Activated T-helper 2 cell treated with anti-CD3 and anti-CD28 coated beads, Interferon-gamma antibody, Interleukin-2, Interleukin-4, amounts not matched to agents 10 μg/mL and 5 μg/mL and 100 μg/mL, durations not matched to agents 14 hours and 24 hours and 36 hours (primary cell): ENCODE measurements around the gene CAPNS2. TPM values are rescaled to one million over a fixed set of nuclear protein-coding genes. Genes with fewer than 3 reads are reported as not detected.

Experiments
- DNase-seq: peaks from one replicate; pipeline ENCODE4 v3.0.0; 2021; ENCODE audit warnings: low spot score
- H3K27ac Mint-ChIP-seq: one replicate; pipeline ENCODE4 v1.8.0; 2021; ENCODE audit warnings: mixed read lengths
- H3K27me3 Mint-ChIP-seq: one replicate; pipeline ENCODE4 v1.8.0; 2021; ENCODE audit warnings: low read depth, mixed read lengths
- H3K36me3 Mint-ChIP-seq: one replicate; pipeline ENCODE4 v1.8.0; 2021; ENCODE audit warnings: low read depth, mixed read lengths
- H3K4me1 Mint-ChIP-seq: one replicate; pipeline ENCODE4 v1.8.0; 2021; ENCODE audit warnings: low read depth, mixed read lengths
- H3K4me3 Mint-ChIP-seq: one replicate; pipeline ENCODE4 v1.8.0; 2021; ENCODE audit warnings: low read depth, mild to moderate bottlenecking, moderate library complexity, mixed read lengths
- H3K9me3 Mint-ChIP-seq: one replicate; pipeline ENCODE4 v1.8.0; 2021; ENCODE audit warnings: mixed read lengths
- intact Hi-C: fragments of 100-400 bp; cut with micrococcal nuclease; formaldehyde crosslinking; loops from one replicate; pipeline ENCODE4 v1.15.1; 2023
- total RNA-seq: library from RNA; stranded (reverse); gene quantifications from 2 replicates; pipeline ENCODE4 v1.2.3, GENCODE V29; 2022

The CAPNS2 gene
- total RNA-seq, result not detected in 2 replicates

DNA sequence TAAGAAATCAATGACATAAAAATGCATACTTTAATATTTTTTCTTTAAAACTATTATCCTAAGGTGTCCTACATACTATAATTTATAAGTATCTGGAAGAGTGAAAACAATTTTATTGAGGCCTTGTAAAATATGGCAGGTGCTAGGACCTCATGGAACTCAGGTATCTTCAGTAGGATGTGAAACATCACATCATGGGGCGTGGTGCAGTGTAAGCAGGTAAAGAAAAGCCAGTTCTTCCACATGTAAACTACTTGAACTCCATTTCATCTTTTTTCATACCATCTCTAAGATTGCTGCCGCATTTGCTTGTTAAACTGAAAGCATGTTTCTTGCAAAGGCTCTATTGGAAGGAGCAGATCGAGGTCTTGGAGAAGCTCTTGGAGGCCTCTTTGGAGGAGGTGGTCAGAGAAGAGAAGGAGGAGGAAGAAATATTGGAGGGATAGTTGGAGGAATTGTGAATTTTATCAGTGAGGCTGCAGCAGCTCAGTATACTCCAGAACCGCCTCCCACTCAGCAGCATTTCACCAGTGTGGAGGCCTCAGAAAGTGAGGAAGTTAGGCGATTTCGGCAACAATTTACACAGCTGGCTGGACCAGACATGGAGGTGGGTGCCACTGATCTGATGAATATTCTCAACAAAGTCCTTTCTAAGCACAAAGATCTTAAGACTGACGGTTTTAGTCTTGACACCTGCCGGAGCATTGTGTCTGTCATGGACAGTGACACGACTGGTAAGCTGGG, at the start of gene CAPNS2:
Gene CAPNS2 (plus strand): TSS at position 253 of the 744 bp plus-strand sequence. CDS start 73 bp downstream, at position 326.
- H3K4me1 Mint-ChIP-seq, result no peaks in the 10 kb centered on the region
- no peak within 1 kb of the TSS for H3K27ac Mint-ChIP-seq
- no peaks in the 10 kb centered on the region for H3K9me3 Mint-ChIP-seq
- intact Hi-C loops, result no loop called here
- H3K4me3 Mint-ChIP-seq, result no peak within 1 kb of the TSS
- no peaks in the 10 kb centered on the region for H3K36me3 Mint-ChIP-seq
- H3K27me3 Mint-ChIP-seq, result peaks cover 2% of the 10 kb centered on the region
- no peak for DNase-seq

GRCh38 chr16:55521792-55522191, 44.7 kb upstream of the CAPNS2 start:
- no peak overlapping the region for H3K27ac Mint-ChIP-seq
- intact Hi-C loops, result no loop called here
- no peak overlapping the region for H3K4me3 Mint-ChIP-seq
- H3K27me3 Mint-ChIP-seq, result peaks cover 3% of the 10 kb centered on the region
- H3K36me3 Mint-ChIP-seq, result no peaks in the 10 kb centered on the region
- no peak for DNase-seq
- H3K4me1 Mint-ChIP-seq, result no peaks in the 10 kb centered on the region
- H3K9me3 Mint-ChIP-seq, result peaks cover 23% of the 10 kb centered on the region

DNA sequence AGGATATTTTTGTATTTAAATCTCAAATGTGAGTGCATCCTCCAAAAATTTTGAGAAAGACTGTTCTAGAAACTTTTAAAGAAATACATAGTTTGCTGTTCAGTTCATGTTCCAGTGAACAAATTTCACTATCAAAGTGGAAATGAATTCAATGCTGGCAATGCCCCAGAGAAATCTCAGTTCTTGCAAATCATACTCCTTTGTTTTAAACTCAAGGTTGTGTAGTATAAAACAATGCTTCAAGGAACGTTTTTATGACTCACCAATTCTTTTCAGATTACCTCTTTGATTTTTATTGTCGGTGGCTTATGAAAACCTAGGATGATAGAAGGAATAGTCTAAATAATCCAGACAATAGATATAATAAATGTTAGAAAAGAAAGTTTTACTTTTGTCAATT, 40.0 kb upstream of the CAPNS2 start:
- Mint-ChIP-seq H3K27ac (no peak overlapping the region), H3K4me3 (no peak overlapping the region), H3K36me3 (no peaks in the 10 kb centered on the region), H3K9me3 (peaks cover 9% of the 10 kb centered on the region), H3K27me3 (peaks cover 8% of the 10 kb centered on the region), H3K4me1 (no peaks in the 10 kb centered on the region)
- no peak for DNase-seq
- intact Hi-C loops, result no loop called here

- H3K27ac Mint-ChIP-seq, result no peak overlapping the region
- no peaks in the 10 kb centered on the region for H3K9me3 Mint-ChIP-seq
- peaks cover 8% of the 10 kb centered on the region for H3K27me3 Mint-ChIP-seq
- no peak for DNase-seq
- intact Hi-C loops, result no loop called here
- no peaks in the 10 kb centered on the region for H3K4me1 Mint-ChIP-seq
- no peak overlapping the region for H3K4me3 Mint-ChIP-seq
- H3K36me3 Mint-ChIP-seq, result no peaks in the 10 kb centered on the region
Observed at GRCh38 chr16:55527885-55528284, 38.6 kb upstream of the CAPNS2 start.

DNA sequence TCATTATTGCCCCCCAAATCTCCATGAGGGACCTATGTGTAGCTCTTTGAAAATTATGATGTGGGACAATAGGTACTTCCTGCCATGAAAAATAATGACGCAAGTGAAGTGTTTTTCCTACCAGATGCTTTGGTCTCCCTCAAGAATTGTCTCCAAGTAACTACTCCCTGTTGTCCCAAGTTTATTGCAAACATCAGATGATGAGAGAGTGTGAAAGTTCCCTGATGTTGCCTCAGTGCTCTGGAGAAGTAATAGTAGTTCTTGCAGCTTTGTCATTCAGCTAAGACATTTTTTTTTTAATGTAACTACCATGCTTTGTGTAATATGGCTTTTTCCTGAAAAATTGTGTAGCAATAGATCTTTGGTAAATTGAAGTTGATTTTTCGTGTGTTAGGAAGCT, 37.5 kb upstream of the CAPNS2 start:
- H3K27ac Mint-ChIP-seq, result no peak overlapping the region

DNA sequence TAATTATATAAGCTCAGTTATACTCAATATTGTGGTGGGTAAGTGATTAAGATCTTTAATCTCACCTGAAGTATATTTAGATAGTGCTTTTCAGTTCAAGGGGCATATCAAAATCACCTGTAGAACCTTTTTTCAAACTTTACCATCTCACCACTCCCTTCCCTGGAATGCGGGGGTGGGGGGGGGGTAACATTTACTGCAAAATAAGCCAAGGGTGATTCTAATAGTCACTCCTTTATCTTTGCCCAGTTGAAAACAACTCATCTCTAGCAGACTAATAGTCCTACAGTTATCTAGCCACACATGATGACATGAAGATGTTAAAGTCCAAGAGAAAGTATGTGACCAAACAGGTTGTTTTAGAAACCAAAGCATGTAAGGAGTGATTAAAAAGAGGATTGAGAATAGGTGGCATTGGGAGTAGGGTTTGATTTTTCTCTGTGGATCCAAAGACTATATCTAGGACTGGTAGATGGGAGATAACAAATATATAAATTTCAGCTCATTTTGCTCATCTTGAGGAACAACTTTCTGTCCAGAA, 36.1 kb upstream of the CAPNS2 start:
- Mint-ChIP-seq H3K9me3 (no peaks in the 10 kb centered on the region), H3K4me1 (no peaks in the 10 kb centered on the region), H3K27me3 (peaks cover 4% of the 10 kb centered on the region), H3K4me3 (no peak overlapping the region), H3K27ac (no peak overlapping the region), H3K36me3 (no peaks in the 10 kb centered on the region)
- intact Hi-C loops, result no loop called here
- no peak for DNase-seq

More for the DNA sequence above, 37.5 kb upstream of the CAPNS2 start:
- no peaks in the 10 kb centered on the region for H3K9me3 Mint-ChIP-seq
- DNase-seq, result no peak
- peaks cover 8% of the 10 kb centered on the region for H3K27me3 Mint-ChIP-seq
- H3K4me1 Mint-ChIP-seq, result no peaks in the 10 kb centered on the region
- intact Hi-C loops, result no loop called here
- no peak overlapping the region for H3K4me3 Mint-ChIP-seq
- no peaks in the 10 kb centered on the region for H3K36me3 Mint-ChIP-seq

DNA sequence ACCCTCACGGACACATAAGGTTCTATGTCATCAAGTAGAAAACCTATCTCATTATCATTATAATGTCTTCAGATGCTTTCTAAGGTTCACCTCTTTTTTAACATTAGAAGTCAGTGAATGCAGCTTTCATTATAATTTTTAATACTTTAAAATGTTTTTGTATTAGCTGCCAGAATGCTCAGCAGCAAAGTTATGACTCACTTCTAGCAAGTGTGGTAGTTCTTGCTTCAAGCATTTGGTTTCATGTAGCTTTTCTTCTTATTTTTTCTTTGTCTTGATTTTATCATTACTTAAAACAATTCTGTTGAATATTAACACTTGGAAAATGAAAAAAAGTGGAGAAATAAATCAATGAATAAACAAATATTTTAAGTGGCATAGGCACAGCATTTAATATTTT, 34.3 kb upstream of the CAPNS2 start:
- H3K4me3 Mint-ChIP-seq, result no peak overlapping the region

DNA sequence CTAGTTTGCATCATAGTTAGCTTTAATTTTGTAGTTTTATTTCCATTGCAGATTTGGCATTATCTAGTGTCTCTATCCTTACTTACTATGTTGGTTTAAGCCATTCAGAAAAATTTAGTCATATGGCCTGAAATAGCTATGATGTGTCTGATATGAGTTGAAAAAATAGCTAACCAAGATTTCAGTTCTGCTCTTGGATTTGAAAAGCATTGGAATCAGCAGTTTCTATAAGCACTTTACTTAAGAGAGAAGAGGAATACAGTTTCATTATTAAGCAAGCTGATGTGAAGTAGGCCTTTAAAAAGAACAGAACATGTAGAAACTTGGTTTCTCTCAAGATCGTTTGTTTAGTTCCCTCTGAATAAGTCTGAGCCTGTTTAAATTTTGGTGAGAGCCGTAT, 31.7 kb upstream of the CAPNS2 start:
- no peak for DNase-seq
- Mint-ChIP-seq H3K27me3 (peaks cover 4% of the 10 kb centered on the region), H3K9me3 (no peaks in the 10 kb centered on the region)

More for the DNA sequence above, 34.3 kb upstream of the CAPNS2 start:
- intact Hi-C loops, result no loop called here
- H3K4me1 Mint-ChIP-seq, result no peaks in the 10 kb centered on the region
- no peak for DNase-seq
- peaks cover 5% of the 10 kb centered on the region for H3K27me3 Mint-ChIP-seq
- H3K36me3 Mint-ChIP-seq, result no peaks in the 10 kb centered on the region
- no peaks in the 10 kb centered on the region for H3K9me3 Mint-ChIP-seq
- H3K27ac Mint-ChIP-seq, result no peak overlapping the region

DNA sequence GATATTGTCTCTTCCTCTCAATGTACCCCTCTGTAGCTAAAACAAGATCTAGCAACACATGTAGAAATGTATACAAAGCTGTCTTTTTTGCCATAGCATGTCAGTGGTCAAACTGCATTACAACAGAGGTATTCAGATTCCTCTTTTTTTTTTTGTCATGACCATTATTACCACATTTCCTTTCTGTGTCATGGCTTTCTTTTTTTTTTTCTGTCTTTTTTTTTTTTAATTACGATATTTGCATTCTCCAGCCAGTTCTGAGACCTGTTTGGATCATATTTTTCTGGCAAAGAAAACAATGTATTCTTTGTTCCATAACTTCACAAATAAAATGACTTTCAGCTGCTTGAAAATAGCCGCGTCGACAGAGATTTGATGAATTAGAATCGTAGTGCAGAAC, 27.4 kb upstream of the CAPNS2 start:
- Mint-ChIP-seq H3K4me3 (no peak overlapping the region), H3K4me1 (no peaks in the 10 kb centered on the region), H3K27me3 (peaks cover 3% of the 10 kb centered on the region), H3K9me3 (no peaks in the 10 kb centered on the region), H3K36me3 (no peaks in the 10 kb centered on the region), H3K27ac (no peak overlapping the region)
- no peak for DNase-seq
- intact Hi-C loops, result no loop called here

More for the DNA sequence above, 31.7 kb upstream of the CAPNS2 start:
- intact Hi-C loops, result no loop called here
- Mint-ChIP-seq H3K27ac (no peak overlapping the region), H3K36me3 (no peaks in the 10 kb centered on the region), H3K4me1 (no peaks in the 10 kb centered on the region), H3K4me3 (no peak overlapping the region)

GRCh38 chr16:55539488-55539887, 27.0 kb upstream of the CAPNS2 start:
- H3K27me3 Mint-ChIP-seq, result peaks cover 3% of the 10 kb centered on the region
- DNase-seq, result no peak
- H3K36me3 Mint-ChIP-seq, result no peaks in the 10 kb centered on the region
- no peaks in the 10 kb centered on the region for H3K4me1 Mint-ChIP-seq
- intact Hi-C loops, result no loop called here
- H3K9me3 Mint-ChIP-seq, result no peaks in the 10 kb centered on the region
- H3K4me3 Mint-ChIP-seq, result no peak overlapping the region
- no peak overlapping the region for H3K27ac Mint-ChIP-seq

GRCh38 chr16:55540221-55540620, 26.3 kb upstream of the CAPNS2 start:
- H3K27ac Mint-ChIP-seq, result no peak overlapping the region
- peaks cover 3% of the 10 kb centered on the region for H3K27me3 Mint-ChIP-seq
- DNase-seq, result no peak
- intact Hi-C loops, result loop anchor here (5.0 kb wide), 2 partner anchors 38 to 162 kb away; no protein-coding TSS in a partner anchor
- H3K36me3 Mint-ChIP-seq, result no peaks in the 10 kb centered on the region
- no peaks in the 10 kb centered on the region for H3K4me1 Mint-ChIP-seq
- no peaks in the 10 kb centered on the region for H3K9me3 Mint-ChIP-seq
- no peak overlapping the region for H3K4me3 Mint-ChIP-seq

- Mint-ChIP-seq H3K4me3 (no peak overlapping the region), H3K27ac (no peak overlapping the region), H3K36me3 (no peaks in the 10 kb centered on the region), H3K4me1 (no peaks in the 10 kb centered on the region), H3K9me3 (no peaks in the 10 kb centered on the region), H3K27me3 (no peaks in the 10 kb centered on the region)
- intact Hi-C loops, result loop anchor here (1.0 to 5.0 kb wide), 3 partner anchors 40 to 160 kb away; no protein-coding TSS in a partner anchor
- no peak for DNase-seq
Observed at GRCh38 chr16:55542459-55543082, 23.9 kb upstream of the CAPNS2 start.

DNA sequence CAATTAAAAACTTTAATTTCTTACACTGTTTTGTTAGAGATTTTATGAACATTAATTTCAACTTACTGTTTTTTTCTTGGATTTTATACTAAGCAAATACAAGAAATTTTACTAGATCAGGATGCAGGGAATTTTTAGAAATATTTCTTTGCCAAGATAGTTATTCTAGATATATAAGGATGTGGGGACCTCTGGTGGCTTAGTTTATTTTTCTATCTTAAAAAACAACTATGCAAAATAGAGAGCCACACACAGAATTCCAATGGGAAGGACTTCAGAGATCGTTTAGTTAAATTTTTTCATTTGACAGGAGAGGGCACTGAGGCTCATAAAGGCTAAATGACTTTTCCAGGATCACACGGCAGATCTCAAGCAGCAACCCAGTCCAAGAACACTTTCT, 23.0 kb upstream of the CAPNS2 start:
- Mint-ChIP-seq H3K36me3 (no peaks in the 10 kb centered on the region), H3K9me3 (no peaks in the 10 kb centered on the region), H3K27me3 (no peaks in the 10 kb centered on the region), H3K4me1 (no peaks in the 10 kb centered on the region), H3K4me3 (no peak overlapping the region), H3K27ac (no peak overlapping the region)
- intact Hi-C loops, result loop anchor here (1.0 to 5.0 kb wide), 3 partner anchors 41 to 159 kb away; no protein-coding TSS in a partner anchor
- DNase-seq, result no peak
